ENCODE data around the gene KIZ.

Gene KIZ

DNA sequence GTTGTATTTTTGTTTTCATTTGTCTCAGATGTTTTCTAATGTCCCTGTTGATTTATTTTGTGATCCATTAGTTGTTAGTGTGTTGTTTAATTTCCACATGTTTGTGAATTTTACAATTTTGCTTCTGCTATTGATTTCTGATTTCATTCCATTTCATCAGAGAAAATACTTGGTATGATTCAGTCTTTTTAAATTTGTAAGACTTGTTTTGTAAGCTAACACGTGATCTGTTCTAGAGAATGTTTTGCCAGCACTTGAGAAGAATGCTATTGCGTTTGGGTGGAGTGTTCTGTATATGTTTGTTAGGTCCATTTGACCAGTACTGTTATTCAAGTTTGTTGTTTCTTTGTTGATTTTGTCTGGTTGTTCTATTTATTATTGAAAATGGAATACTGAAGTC is 53.9 kb downstream of the KIZ start:
- no peak for DNase-seq (ENCODE audit: low spot score)

DNA sequence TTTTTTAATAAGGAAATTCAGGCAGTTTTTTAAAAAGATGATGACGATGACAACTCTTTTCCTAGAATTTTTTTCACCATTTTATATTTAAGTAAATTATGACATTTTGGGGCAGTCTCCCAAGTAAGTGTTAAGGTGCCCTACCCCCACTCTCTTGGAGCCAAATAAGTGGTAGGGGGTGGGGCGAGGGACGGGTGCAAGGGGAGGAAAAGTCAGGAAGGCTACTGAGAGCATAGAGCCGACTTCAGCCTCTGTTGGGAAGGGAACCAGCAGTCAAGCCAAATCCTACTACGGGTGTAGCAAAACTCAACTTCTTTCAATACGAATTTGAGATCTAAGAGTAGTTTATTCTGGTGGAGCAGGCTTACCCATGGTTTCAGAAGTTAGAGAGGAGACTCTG is 54.4 kb downstream of the KIZ start:
- no peak for DNase-seq (ENCODE audit: low spot score)

DNA sequence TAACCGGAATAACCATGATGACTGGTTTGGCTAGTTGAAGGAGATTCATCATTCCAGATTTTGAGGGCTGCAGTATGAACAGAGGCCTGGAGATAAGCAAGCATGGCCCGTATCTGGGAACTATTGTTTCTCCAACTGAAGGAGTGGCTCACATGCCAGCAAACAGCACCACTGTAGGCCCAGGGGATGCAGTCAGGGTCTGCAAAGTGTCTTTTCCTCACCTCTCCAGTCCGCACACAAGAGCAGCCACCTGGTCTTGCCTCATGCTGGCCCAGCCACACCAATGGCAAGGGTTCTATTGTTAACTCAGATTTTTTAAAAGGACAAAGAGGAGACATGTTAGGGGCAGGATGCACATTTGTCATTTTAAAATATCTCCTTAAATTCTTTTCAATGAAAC is 55.1 kb downstream of the KIZ start:
- no peak for DNase-seq (ENCODE audit: low spot score)

DNA sequence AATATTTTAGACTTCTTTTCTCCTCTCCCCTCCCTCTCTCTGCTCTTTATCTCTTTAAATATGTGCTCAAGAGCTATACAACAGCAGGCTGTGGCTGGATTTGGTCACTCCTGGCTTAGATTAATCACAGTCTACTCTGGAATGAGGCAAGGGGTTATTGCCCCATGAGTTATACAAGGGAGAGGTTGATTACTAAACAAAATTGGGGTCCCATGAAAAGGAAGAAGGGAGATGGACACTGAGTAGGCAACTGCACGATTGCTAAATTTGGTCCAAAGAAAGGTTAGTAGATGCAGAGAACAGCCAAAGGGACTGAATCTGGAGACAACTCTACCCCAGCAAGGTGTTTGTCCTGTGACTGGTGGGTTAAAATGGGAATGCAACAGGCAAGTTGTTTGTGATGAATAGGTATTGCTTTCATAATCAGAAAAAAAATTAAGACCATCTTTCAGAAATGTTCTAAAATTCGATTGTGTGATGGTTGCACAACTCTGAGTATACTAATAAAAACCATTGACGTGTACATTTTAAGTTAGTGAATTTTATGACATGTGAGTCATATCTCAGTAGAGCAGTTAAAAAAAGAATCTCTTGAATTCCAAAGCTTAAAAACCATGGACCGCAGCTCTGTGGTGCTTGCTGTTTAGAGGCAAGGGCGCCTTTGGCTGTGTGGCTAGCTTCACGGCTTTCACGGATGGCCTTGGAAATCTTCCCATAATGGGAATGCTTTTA is 57.1 kb downstream of the KIZ start:
- peak; percentile 97 for DNase-seq (ENCODE audit: low spot score)

DNA sequence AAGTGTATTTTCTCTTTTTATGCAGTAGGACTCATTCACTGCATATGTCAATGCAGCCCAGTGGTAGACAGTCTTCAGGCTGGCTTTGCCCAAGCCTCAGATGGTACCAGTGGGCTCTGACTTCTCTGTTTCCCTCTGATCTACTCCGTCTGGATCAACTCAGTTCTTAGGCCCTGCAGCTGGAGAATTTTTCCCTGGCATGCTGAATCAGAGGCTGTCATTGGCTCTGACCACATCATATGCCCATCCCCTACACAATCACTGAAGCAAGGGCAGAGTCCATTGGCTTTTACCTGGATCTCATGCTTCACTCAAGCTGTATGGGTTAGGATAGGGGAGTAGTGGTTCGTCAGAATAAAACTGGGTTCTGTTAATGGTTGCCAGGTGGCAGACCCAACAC is 57.8 kb downstream of the KIZ start:
- DNase-seq (ENCODE audit: low spot score): peak; percentile 89

DNA sequence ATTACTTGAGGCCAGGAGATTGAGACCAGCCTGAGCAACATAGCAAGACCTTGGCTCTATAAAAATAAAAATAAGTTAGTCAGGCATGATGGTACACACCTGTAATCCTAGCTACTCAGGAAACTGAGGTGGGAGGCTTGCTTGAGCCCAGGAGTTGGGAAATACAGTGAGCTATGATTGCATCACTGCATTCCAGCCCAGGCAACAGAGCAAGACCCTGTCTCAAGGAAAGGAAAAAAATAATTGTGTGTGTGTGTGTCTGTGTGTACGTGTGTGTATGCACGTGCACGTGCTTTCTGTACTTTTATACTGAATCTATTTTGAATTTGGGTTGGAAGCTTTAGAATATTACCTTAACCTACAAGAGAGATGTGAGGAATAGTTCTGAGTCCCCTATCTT is 58.9 kb downstream of the KIZ start:
- DNase-seq (ENCODE audit: low spot score): no peak

DNA sequence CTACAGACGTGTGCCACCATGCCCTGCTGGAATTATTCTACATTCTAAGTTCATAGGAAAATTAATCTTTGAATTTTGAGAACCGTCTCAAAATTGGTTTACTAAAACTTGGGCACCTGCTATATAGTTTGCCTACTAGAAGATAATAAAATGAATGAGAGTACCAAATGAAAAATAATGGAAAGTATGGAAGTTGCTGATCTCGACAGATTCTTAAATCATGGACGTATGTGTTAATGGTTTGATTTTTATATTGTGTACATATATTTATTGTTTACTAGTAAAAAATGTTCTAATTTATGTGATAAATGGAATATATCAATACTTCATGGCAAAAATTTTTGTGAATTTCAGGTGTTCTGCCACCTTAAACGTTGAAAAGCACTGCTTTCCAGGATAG is 60.0 kb downstream of the KIZ start:
- no peak for DNase-seq (ENCODE audit: low spot score)

DNA sequence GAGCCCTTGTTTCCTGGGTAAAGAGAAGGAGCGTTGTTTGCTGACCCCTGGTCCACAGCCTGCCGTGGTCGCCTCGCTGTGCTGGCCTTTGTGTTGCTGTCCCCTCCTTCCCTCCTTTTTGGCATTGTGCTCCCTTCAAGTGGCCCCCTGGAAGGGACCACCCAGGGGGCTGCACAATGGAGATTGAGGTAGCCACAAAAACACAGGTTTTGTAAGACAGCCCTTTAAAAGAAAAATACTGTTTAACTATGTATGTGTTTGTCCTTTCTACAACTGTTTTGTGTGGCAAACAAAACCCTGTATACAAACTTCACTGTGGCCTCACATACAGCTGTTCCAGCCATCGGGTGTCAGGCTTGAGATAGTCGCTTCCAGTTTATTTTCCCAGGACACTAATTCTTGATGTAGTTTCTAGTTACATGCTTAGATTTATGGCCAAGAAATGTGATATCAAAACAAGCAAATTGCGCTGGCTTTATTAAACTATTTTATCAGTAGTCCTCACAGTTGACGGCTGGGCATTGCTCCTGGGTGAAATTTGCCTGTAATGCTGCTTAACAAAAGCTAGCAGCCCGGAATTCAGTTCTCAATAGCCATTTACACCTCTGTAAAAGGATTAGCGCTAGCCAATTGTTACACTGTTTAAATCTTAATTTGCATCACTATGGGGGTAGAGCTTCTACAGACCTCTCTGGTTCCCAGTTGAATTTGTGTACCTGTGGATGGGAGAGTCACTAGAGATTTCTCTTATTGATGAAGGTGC is 64.1 kb downstream of the KIZ start:
- DNase-seq (ENCODE audit: low spot score): no peak

DNA sequence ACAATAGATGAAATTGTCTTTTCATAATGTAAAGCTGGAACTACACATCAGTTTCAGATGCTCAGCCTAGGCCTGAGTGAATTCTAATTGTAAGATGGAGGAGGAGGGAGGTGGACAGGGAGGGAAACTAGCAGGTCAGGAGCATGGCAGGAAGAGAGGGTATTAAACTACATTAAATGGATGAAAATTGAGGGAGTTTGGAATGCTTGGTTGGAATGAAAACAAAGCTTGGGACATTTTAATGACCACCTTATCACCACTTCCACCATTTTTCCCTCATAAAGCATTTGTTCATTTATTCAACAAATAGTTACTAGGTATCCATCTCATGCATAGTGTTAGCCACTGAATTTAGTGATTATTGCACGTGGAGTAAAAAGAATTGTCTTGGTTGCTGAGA is 65.0 kb downstream of the KIZ start:
- DNase-seq (ENCODE audit: low spot score): no peak

DNA sequence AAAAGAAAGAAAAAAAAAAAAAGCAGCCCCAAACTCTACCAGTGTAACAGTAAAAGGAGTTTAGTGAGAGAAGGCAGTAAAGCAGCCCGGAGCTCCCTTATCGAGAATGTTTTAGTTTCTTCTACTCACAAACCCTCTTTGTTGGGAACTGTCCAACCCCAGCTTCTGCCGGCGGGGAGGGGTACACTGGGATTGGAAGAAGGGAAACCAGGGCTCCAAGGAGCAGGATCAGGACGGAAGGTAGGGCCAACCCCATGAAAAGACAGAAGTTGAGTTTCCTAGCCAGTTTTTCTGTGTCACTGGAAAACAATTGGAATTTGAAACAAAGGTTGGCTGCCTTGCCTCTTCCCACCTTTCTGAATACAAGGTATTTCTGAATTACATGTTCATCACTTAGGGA is 66.0 kb downstream of the KIZ start:
- no peak for DNase-seq (ENCODE audit: low spot score)

DNA sequence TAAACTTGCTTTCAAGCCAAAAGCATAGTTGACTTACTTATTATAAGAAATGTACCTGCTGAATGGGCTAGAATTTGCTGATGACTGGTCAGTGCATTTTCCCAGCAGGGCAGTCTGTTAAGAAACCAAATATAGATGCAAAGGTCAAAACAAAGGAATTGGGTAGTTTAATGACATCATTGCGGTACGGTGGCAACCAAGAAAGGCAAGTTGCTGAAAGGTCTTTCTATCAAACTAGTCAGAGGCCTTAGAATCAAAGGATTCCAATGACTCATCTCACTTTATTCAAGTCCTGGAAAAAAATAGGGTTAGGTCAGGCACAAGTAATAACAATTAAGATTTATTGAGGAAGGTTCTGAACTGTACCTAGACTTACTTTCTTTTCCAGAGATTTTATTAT is 76.4 kb downstream of the KIZ start:
- DNase-seq (ENCODE audit: low spot score): peak; percentile 90

DNA sequence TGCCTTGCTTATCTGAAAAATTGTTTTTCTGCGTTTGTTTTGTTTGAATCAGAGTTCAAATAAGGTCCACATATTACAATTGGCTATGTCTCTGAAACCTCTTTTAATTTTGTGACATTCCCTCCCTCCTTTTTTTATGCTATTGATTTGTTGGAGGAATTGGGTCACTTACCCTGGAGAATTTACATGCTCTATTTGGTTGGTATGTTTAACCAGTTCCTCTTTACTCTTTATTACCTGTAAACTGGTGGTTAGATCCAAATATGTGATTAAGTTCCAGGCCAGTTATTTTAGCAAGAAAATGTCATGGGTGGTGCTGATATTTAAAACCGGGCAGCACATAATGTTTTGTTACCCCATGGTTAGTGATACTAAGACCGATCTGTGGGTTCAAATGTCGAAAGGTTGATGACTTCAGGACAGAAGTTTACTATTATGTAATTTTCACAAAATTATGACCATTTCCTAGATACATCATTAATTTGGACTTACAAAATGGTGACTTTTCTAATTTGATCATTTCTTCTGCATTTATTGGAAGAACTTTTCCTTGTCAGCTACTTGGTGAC is 77.3 kb downstream of the KIZ start:
- no peak for DNase-seq (ENCODE audit: low spot score)

DNA sequence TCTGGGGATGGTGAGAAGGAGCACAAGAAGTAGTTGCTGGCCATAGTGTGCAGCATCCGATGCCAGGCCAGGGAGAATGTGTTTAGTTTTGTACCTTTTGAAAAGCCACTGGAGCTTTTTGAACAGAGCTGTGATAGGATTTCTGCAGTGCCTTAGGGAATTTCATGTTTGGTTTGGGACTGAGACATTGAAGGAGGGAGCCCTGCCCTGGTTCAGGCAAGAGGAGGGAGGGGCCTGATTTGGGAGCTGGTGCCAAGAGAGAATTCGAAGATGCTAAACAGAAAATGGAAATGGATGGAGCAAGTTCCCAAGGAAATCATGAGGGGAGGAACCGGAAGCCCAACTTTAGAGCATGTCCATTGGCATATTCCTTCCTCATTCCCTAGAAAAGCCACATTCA is 80.7 kb downstream of the KIZ start:
- no peak for DNase-seq (ENCODE audit: low spot score)

DNA sequence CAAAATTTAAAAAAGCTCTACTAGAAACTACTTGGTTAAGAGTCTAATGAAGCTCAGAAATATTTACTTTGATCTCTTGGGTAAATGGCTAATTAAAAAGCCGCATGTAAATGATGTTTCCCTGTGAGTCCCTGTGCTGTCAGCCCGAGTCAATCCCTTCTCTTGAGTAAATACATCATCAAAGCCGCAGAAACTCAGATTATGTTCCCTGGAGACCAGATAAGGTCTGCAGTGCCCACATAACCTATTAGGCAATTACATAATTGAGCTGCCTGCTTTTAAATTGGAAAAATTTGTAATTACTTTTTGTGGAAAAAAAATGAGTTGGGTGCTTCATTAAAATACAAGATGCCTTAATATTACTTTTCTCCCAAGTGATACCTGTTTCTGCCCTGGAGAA is 83.1 kb downstream of the KIZ start:
- DNase-seq (ENCODE audit: low spot score): peak; percentile 73

DNA sequence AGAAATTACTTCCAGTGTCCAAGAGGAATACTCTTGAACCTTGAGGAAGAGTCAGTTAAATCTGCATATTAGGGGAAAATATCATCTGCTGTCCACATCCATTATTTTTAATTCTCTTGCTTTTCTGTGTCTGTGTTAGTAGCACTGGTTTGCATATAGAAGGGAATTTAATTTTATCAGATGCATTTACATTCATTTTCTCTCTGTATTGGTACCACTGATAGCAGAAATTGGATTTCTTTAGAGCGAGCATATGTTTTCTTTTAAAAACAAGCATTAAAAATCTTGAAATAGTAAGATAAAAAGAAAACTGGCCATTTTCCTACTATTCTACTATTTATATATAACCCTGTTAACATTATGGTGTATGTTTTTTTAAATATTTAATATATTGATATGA is 83.8 kb downstream of the KIZ start:
- no peak for DNase-seq (ENCODE audit: low spot score)

DNA sequence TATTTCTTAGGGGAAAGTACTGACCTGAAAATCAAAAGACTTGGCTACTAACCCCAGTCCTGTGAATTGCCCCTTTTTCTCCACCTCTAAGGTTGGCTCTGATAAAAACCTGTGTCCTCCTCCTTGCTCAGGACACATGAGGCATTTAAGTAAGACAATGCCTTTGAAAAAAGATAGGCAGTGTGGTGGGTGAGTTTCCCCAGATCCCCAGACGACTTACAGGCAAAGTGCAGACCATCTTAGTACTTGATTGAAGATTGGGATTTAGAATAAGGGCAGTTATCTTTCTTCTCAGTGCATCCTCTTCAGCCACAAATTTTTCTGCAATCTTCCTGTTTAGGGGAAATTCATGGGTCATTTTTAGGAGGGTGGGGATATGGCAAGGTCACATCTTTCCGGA is 87.8 kb downstream of the KIZ start:
- DNase-seq (ENCODE audit: low spot score): no peak

DNA sequence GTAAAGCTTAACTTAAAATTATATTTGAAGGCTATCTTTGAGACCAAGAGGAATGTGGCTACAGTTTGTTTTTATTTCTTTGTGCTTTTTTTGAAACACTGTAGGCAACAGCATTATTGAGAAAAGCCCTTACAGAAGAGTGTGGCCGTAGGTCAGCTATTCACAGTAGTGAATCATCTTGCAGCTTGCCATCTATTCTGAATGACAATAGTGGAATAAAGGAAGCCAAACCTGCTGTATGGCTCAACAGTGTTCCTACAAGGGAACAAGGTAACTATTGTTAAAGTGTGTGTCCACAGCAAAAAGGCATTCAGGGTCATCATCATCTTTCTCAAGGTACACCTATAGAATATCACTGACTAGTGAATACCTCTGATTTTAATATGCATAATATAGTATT is 88.5 kb downstream of the KIZ start:
- peak; percentile 23 for DNase-seq (ENCODE audit: low spot score)

DNA sequence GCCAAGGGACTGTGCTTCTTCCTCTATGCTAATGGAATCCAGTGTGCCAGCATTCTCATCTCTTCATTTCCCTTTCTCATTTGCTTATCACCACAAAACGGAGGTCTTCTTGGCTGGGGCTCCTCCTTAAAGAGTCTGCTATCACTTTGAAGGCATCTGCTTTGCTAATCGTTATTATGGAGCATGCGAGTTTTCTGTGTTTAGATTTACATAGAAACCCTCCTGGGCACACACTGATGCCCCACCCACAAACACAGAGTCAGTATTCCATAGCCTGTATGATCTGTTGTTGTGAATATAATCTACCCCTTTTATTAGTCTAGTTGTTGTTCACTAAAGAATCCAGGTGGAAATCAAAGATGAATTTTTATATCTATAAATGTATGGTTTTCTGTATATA is 93.8 kb downstream of the KIZ start:
- no peak for DNase-seq (ENCODE audit: low spot score)

DNA sequence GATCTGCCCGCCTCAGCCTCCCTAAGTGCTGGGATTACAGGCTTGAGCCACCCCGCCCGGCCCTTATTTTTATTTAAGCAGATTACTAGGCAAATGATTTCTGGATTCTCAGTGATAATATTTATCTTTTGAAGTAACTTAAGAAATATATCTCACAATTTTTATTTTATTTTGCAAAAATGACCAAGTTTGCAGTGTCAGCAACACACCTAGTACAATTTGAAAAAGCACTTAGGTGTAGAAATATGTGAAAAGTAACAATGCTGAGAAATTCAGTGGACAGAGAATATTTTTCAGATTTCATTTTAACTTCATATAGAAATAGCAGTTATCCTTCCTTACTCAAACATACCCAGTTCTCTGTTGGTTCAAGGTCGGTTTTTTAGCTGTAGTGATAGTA is 98.3 kb downstream of the KIZ start:
- DNase-seq (ENCODE audit: low spot score): no peak

DNA sequence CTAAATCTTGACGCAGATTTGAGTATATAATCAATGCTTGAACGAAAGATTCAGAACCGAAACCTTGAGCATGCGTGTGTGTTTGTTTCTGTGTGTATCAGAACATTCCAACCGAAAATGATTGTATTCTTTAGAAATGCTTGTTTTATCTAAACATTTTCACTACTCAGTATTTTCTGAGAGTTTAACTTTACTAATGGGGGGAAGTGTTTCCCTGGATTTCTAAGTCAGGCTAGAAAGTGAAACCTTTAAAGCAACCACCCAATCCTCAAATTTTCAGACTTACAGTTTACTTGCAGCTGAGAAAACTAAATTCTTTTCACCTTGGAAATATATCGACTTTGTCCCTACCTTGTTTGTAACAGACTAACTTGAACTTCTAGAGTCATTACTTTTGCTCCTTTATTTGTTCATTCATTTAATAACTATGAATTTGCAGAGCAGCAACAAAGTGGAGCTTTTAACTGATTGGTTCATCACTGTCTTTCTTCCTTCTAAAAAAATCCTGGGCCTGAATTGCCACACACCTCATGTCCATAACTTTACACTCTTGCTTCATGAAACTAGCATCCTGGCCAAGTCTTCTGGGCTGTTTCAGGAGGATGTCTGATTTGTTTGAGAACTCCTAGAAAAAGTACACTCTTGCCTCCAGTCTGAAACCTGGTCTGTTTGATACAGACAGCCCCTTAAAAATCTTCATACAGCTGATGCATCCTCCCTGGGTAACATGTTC is 99.5 kb downstream of the KIZ start:
- DNase-seq (ENCODE audit: low spot score): no peak

DNA sequence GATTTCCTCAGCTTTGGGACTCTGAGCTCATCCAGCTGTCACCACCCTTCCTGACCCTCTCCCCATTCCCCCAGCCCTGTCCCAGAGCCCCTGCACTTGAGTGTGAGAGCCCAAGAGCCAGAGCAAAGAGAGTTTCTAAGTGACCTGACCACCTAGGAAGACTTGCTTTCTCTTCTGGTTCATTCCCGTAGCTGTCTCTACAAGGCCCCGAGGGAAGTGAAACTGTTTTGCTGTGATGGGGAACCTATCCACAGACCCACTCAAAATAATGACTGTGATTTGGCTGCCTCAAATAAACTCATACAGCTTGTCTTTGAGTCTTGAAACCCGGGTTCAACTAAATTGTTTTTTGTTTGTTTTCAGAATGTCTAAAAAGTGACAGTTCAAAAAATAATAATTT is 102.6 kb downstream of the KIZ start:
- no peak for DNase-seq (ENCODE audit: low spot score)

DNA sequence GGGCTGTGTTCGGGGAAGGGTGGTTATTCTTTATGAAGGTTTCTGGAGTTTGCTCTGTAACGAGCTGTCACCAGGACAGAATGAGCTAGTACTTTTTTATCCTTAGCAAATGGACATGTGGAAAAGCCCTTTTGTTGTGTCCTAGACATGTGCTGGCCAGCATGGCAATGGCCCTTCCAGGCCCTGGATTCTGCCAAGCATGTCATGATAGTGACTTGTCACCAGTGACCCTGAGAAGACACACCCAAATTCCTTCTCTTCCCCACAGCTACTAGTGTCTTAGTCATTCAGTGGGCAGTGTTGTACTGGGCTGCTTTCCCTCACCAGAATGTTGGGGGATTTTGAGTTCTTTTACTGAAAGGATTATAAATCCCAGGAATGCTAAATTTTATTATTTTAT is 103.3 kb downstream of the KIZ start:
- peak; percentile 85 for DNase-seq (ENCODE audit: low spot score)

DNA sequence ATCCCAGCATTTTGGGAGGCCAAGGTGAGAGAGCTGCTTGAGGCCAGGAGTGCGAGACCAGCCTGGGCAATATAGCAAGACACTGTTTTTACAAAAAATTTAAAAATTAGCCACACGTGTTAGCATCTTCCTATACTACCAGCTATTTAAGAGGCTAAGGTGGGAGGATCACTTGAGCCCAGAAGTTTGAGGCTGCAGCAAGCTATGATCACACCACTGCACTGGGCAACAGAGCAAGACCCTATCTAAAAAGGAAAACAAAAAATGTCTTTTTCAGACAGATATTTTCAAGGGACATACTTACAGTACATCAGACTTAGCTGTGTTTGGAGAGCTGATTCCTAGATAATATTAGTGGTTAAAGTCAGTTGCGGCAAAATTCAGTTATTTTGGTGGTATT is 104.3 kb downstream of the KIZ start:
- no peak for DNase-seq (ENCODE audit: low spot score)
